ENCODE results near the gene SRCAP.
A peak's percentile ranks its signal among the peaks of the same experiment; 100 is the strongest.
"Not testable (repeated sequence)": the region's sequence is repeated elsewhere in the genome, so short reads cannot be mapped to it uniquely, and the experiment has no call there.

The SRCAP gene

GRCh38 chr16:30698139-30698815 lies 694 bp upstream of the SRCAP start:
- DNase-seq (ENCODE audit: low read depth, low spot score) = peak; percentile 96

GRCh38 chr16:30699615-30700099 lies 686 bp downstream of the SRCAP start:
- no peak for DNase-seq (ENCODE audit: low read depth, low spot score)

- DNase-seq (ENCODE audit: low read depth, low spot score) = no peak
Measured at GRCh38 chr16:30700491-30700890, 1.5 kb downstream of the SRCAP start.

- DNase-seq (ENCODE audit: low read depth, low spot score) = no peak
Measured at GRCh38 chr16:30700971-30701370, 2.0 kb downstream of the SRCAP start.

- DNase-seq (ENCODE audit: low read depth, low spot score) = not testable (repeated sequence)
Measured at GRCh38 chr16:30703071-30703470, 4.1 kb downstream of the SRCAP start.

GRCh38 chr16:30703971-30704370 lies 5.0 kb downstream of the SRCAP start:
- no peak for DNase-seq (ENCODE audit: low read depth, low spot score)

GRCh38 chr16:30706046-30706445 lies 7.1 kb downstream of the SRCAP start:
- no peak for DNase-seq (ENCODE audit: low read depth, low spot score)

GRCh38 chr16:30710971-30711370 lies 12.0 kb downstream of the SRCAP start:
- DNase-seq (ENCODE audit: low read depth, low spot score) = no peak

GRCh38 chr16:30711712-30712111 lies 12.7 kb downstream of the SRCAP start:
- no peak for DNase-seq (ENCODE audit: low read depth, low spot score)

GRCh38 chr16:30715750-30716445 lies 16.9 kb downstream of the SRCAP start:
- DNase-seq (ENCODE audit: low read depth, low spot score) = no peak

GRCh38 chr16:30720086-30720485 lies 21.1 kb downstream of the SRCAP start:
- DNase-seq (ENCODE audit: low read depth, low spot score) = no peak

GRCh38 chr16:30720694-30721093 lies 21.7 kb downstream of the SRCAP start:
- DNase-seq (ENCODE audit: low read depth, low spot score) = no peak

GRCh38 chr16:30721167-30721566 lies 22.2 kb downstream of the SRCAP start:
- no peak for DNase-seq (ENCODE audit: low read depth, low spot score)

- DNase-seq (ENCODE audit: low read depth, low spot score) = no peak
Measured at GRCh38 chr16:30721606-30722005, 22.6 kb downstream of the SRCAP start.

GRCh38 chr16:30722443-30722842 lies 23.5 kb downstream of the SRCAP start:
- no peak for DNase-seq (ENCODE audit: low read depth, low spot score)

GRCh38 chr16:30722916-30723315 lies 23.9 kb downstream of the SRCAP start:
- no peak for DNase-seq (ENCODE audit: low read depth, low spot score)

GRCh38 chr16:30723725-30724355 lies 24.9 kb downstream of the SRCAP start:
- no peak for DNase-seq (ENCODE audit: low read depth, low spot score)

- DNase-seq (ENCODE audit: low read depth, low spot score) = no peak
Measured at GRCh38 chr16:30724641-30725417, 25.9 kb downstream of the SRCAP start.

- no peak for DNase-seq (ENCODE audit: low read depth, low spot score)
Measured at GRCh38 chr16:30725418-30725792, 26.4 kb downstream of the SRCAP start.

- no peak for DNase-seq (ENCODE audit: low read depth, low spot score)
Measured at GRCh38 chr16:30728321-30728720, 29.4 kb downstream of the SRCAP start.

GRCh38 chr16:30728899-30729672 lies 30.1 kb downstream of the SRCAP start:
- no peak for DNase-seq (ENCODE audit: low read depth, low spot score)
